Measurements from ENCODE around the gene PCP4L1. TPM values are rescaled to one million over a fixed set of nuclear protein-coding genes. Genes with fewer than 3 reads are reported as not detected.

PCP4L1 gene
- total RNA-seq, 1 experiment from 2014 or later: not detected

DNA sequence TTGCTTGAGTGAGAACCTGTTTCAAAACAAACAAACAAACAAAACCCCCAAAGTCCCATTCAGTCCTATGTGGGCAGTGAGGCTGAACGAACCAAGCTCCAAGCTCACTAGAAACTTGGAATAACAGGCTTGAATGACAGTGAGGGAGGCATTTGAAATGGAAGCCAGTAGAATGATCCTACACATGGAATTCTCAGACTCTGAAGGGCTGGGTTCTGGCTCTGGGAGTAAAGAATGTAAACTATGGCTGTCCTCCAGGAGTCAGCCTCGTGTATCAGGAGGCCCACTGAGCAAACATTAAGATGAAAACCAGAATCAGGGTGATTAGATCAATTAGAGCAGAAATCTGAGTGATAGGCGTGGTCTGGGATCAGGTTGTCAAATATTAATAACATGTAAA, 14.9 kb downstream of the PCP4L1 start:
- no peaks in the 10 kb centered on the region for H3K79me2 ChIP-seq (ENCODE audit: insufficient read depth, low read length)
- no peak overlapping the region for H2AFZ ChIP-seq (ENCODE audit: low read depth, low read length, poor library complexity, severe bottlenecking)
- intact Hi-C loops (cut with micrococcal nuclease): no loop called here
- TF ChIP-seq ZBTB33 (IDR thresholded peaks at IDR 0.05; ENCODE audit: extremely low read depth, insufficient replicate concordance, low read length) (no peak), TCF7L2 (IDR thresholded peaks at IDR 0.05; ENCODE audit: borderline replicate concordance, extremely low read depth, insufficient read depth, insufficient read length) (no peak)
- no peak overlapping the region for H3K9ac ChIP-seq (ENCODE audit: low read length)
- CTCF ChIA-PET: interaction anchor here (1.3 kb wide), 1 partner anchor 32 kb away, joined by 4 read pairs; no protein-coding TSS in a partner anchor
- H3K4me2 ChIP-seq (ENCODE audit: low read length): no peak overlapping the region
- RAD21 ChIA-PET (ENCODE audit: low non-redundant PET in 1 of 2, low total read pairs in 2 of 2, uncharacterized antibody in 2 of 2, unreplicated experiment in 2 of 2): no interaction called here
- H3K27ac ChIP-seq (ENCODE audit: low read depth, low read length): no peak overlapping the region
- H3K27me3 ChIP-seq (ENCODE audit: insufficient read depth, low read length): 0 out of 2 replicates have a peak, but pooled peaks cover 6% of the 10 kb centered on the region
- ATAC-seq: no peak
- H3K9me3 ChIP-seq (ENCODE audit: control insufficient read depth in 1 of 2, insufficient read depth in 1 of 2, low read depth in 1 of 2, low read length in 2 of 2): no peaks in the 10 kb centered on the region
- H3K36me3 ChIP-seq (ENCODE audit: control insufficient read depth in 1 of 2, insufficient read depth in 2 of 2, low read length in 2 of 2): no peaks in the 10 kb centered on the region
- no peak overlapping the region for H3K4me3 ChIP-seq (replicated peaks in 1 of 2; ENCODE audit: low read depth in 1 of 2, low read length in 2 of 2)
- BruUV-seq (replicated peaks): no TSS peak
- no peaks in the 10 kb centered on the region for H3K9me2 ChIP-seq (ENCODE audit: insufficient read depth)
- no peak for DNase-seq (ENCODE audit: low read depth, low spot score)
- H4K20me1 ChIP-seq (ENCODE audit: insufficient read depth): no peaks in the 10 kb centered on the region
- POLR2A ChIA-PET: no interaction called here
- H3K4me1 ChIP-seq (ENCODE audit: control insufficient read depth in 1 of 2, insufficient read depth in 2 of 2, low read length in 2 of 2): no peaks in the 10 kb centered on the region

GRCh38 chr1:161274874-161275273, 16.3 kb downstream of the PCP4L1 start:
- ATAC-seq: no peak
- intact Hi-C loops (cut with micrococcal nuclease): no loop called here
- Histone ChIP-seq H3K4me2 (ENCODE audit: low read length) (no peak overlapping the region), H3K27ac (ENCODE audit: low read depth, low read length) (no peak overlapping the region), H3K9me3 (ENCODE audit: control insufficient read depth in 1 of 2, insufficient read depth in 1 of 2, low read depth in 1 of 2, low read length in 2 of 2) (no peaks in the 10 kb centered on the region), H2AFZ (ENCODE audit: low read depth, low read length, poor library complexity, severe bottlenecking) (no peak overlapping the region), H3K4me1 (ENCODE audit: control insufficient read depth in 1 of 2, insufficient read depth in 2 of 2, low read length in 2 of 2) (no peaks in the 10 kb centered on the region), H3K36me3 (ENCODE audit: control insufficient read depth in 1 of 2, insufficient read depth in 2 of 2, low read length in 2 of 2) (no peaks in the 10 kb centered on the region), H3K9me2 (ENCODE audit: insufficient read depth) (no peaks in the 10 kb centered on the region), H3K79me2 (ENCODE audit: insufficient read depth, low read length) (no peaks in the 10 kb centered on the region), H3K4me3 (replicated peaks in 1 of 2; ENCODE audit: low read depth in 1 of 2, low read length in 2 of 2) (no peak overlapping the region), H3K27me3 (ENCODE audit: insufficient read depth, low read length) (0 out of 2 replicates have a peak, but pooled peaks cover 6% of the 10 kb centered on the region), H4K20me1 (ENCODE audit: insufficient read depth) (no peaks in the 10 kb centered on the region), H3K9ac (ENCODE audit: low read length) (no peak overlapping the region)
- DNase-seq (ENCODE audit: low read depth, low spot score): no peak
- BruUV-seq (replicated peaks): no TSS peak
- ChIA-PET CTCF (interaction anchor here (1.0 kb wide), 1 partner anchor 16 kb away, joined by 3 read pairs; no protein-coding TSS in a partner anchor), POLR2A (no interaction called here), RAD21 (ENCODE audit: low non-redundant PET in 1 of 2, low total read pairs in 2 of 2, uncharacterized antibody in 2 of 2, unreplicated experiment in 2 of 2) (no interaction called here)
- TF ChIP-seq CBX3 (IDR thresholded peaks at IDR 0.05; ENCODE audit: low read depth): no peak

Measured in HCT116 (cell line).